H9 (cell line): ENCODE measurements around the gene HFE. TPM values are rescaled to one million over a fixed set of nuclear protein-coding genes. Genes with fewer than 3 reads are reported as not detected.

Experiments used
- DNase-seq: peaks from one replicate; pipeline ENCODE4 v3.0.0-alpha.2; 2017
- H2AFZ ChIP-seq: one replicate; pipeline ENCODE4 v1.6.1; 2013; ENCODE audit warnings: mild to moderate bottlenecking, low read length, control low read depth, moderate library complexity
- H2AK5ac ChIP-seq: 2 replicates; pipeline ENCODE4 v1.6.1; 2013; ENCODE audit warnings: low read length, control low read depth, mixed read lengths; ENCODE audit not compliant: insufficient read length
- H2BK120ac ChIP-seq: one replicate; pipeline ENCODE4 v1.6.1; 2013; ENCODE audit warnings: low read depth, mild to moderate bottlenecking, low read length, control low read depth, inconsistent platforms; ENCODE audit not compliant: poor library complexity, severe bottlenecking
- H2BK12ac ChIP-seq: 2 replicates; pipeline ENCODE4 v1.6.1; 2013; ENCODE audit warnings: low read length, control low read depth, mixed read lengths, low read depth; ENCODE audit not compliant: insufficient read length
- H2BK15ac ChIP-seq: 2 replicates; pipeline ENCODE4 v1.6.1; 2013; ENCODE audit warnings: low read depth, low read length, control low read depth
- H2BK20ac ChIP-seq: one replicate; pipeline ENCODE4 v1.6.1; 2013; ENCODE audit warnings: low read depth, mild to moderate bottlenecking, low read length, control low read depth, inconsistent platforms; ENCODE audit not compliant: poor library complexity, severe bottlenecking
- H2BK5ac ChIP-seq: 2 replicates; pipeline ENCODE4 v1.6.1; 2013; ENCODE audit warnings: low read length, control low read depth, mixed read lengths; ENCODE audit not compliant: insufficient read length
- H3K14ac ChIP-seq: 2 replicates; pipeline ENCODE4 v1.6.1; 2013; ENCODE audit warnings: low read length, control low read depth; ENCODE audit not compliant: insufficient read depth
- H3K18ac ChIP-seq: 2 replicates; pipeline ENCODE4 v1.6.1; 2013; ENCODE audit warnings: low read depth, mild to moderate bottlenecking, mixed read lengths, low read length, control low read depth; ENCODE audit not compliant: insufficient read length
- H3K23ac ChIP-seq: 2 replicates; pipeline ENCODE4 v1.6.1; 2013; ENCODE audit warnings: low read length, control low read depth, mixed read lengths, low read depth; ENCODE audit not compliant: insufficient read length
- H3K23me2 ChIP-seq: 2 replicates; pipeline ENCODE4 v1.6.1; 2013; ENCODE audit warnings: low read depth, mild to moderate bottlenecking, mixed read lengths, low read length, control low read depth; ENCODE audit not compliant: insufficient read length, poor library complexity, severe bottlenecking
- H3K27ac ChIP-seq: 2 replicates; pipeline ENCODE4 v1.5.1; 2013; ENCODE audit warnings: low read length, control low read depth, mixed read lengths, low read depth; ENCODE audit not compliant: insufficient read length
- H3K27me3 ChIP-seq: 2 replicates; pipeline ENCODE4 v1.6.1; 2013; ENCODE audit warnings: low read length, control low read depth, inconsistent platforms; ENCODE audit not compliant: insufficient read depth
- H3K4ac ChIP-seq: 2 replicates; pipeline ENCODE4 v1.6.1; 2013; ENCODE audit warnings: low read depth, mild to moderate bottlenecking, control low read depth, inconsistent platforms, low read length, moderate library complexity
- H3K4me1 ChIP-seq: 2 replicates; pipeline ENCODE4 v1.6.1; 2013; ENCODE audit warnings: low read length, control low read depth, inconsistent platforms; ENCODE audit not compliant: insufficient read depth
- H3K4me2 ChIP-seq: 2 replicates; pipeline ENCODE4 v1.6.1; 2013; ENCODE audit warnings: low read length, control low read depth, mixed read lengths; ENCODE audit not compliant: insufficient read length, insufficient read depth
- H3K56ac ChIP-seq: 2 replicates; pipeline ENCODE4 v1.6.1; 2013; ENCODE audit warnings: low read depth, mild to moderate bottlenecking, mixed read lengths, low read length, control low read depth; ENCODE audit not compliant: insufficient read length
- H3K79me1 ChIP-seq: 2 replicates; pipeline ENCODE4 v1.6.1; 2013; ENCODE audit warnings: low read depth, mild to moderate bottlenecking, moderate library complexity, low read length, control low read depth, inconsistent platforms; ENCODE audit not compliant: insufficient read depth, poor library complexity, severe bottlenecking
- H3K79me2 ChIP-seq: 2 replicates; pipeline ENCODE4 v1.6.1; 2013; ENCODE audit warnings: low read length, control low read depth, inconsistent platforms; ENCODE audit not compliant: insufficient read depth
- H3K9ac ChIP-seq: 2 replicates; pipeline ENCODE4 v1.6.1; 2013; ENCODE audit warnings: low read length, control low read depth, mixed read lengths; ENCODE audit not compliant: insufficient read length; ENCODE audit errors: extremely low read depth
- H3K9me3 ChIP-seq: one replicate; pipeline ENCODE4 v1.6.1; 2013; ENCODE audit warnings: low read depth, low read length, inconsistent platforms; ENCODE audit not compliant: control insufficient read depth
- H3T11ph ChIP-seq: one replicate; pipeline ENCODE4 v1.6.1; 2013; ENCODE audit warnings: mild to moderate bottlenecking, low read length, control low read depth, inconsistent platforms
- H4K20me1 ChIP-seq: one replicate; pipeline ENCODE4 v1.6.1; 2013; ENCODE audit not compliant: control insufficient read depth, insufficient read length, insufficient read depth
- H4K5ac ChIP-seq: 2 replicates; pipeline ENCODE4 v1.6.1; 2013; ENCODE audit warnings: low read depth, mild to moderate bottlenecking, mixed read lengths, low read length, control low read depth; ENCODE audit not compliant: insufficient read length
- H4K8ac ChIP-seq: replicated peaks from 2 replicates; pipeline ENCODE4 v1.6.1; 2013; ENCODE audit warnings: low read length, control low read depth, mixed read lengths, low read depth; ENCODE audit not compliant: insufficient read length
- H4K91ac ChIP-seq: 2 replicates; pipeline ENCODE4 v1.6.1; 2013; ENCODE audit warnings: low read depth, mild to moderate bottlenecking, moderate library complexity, mixed read lengths, low read length, control low read depth; ENCODE audit not compliant: insufficient read length
- H3K27ac Mint-ChIP-seq, 3 experiments: 2 replicates in 2 of 3; 3 replicates in 1 of 3; pipeline ENCODE4 v1.8.0; 2020 to 2021; ENCODE audit warnings: mixed read lengths in 3 of 3, mild to moderate bottlenecking in 1 of 3, moderate library complexity in 1 of 3
- H3K27me3 Mint-ChIP-seq: 2 replicates; pipeline ENCODE4 v1.8.0; 2021; ENCODE audit warnings: low read depth, mild to moderate bottlenecking, moderate library complexity, mixed read lengths
- H3K36me3 Mint-ChIP-seq, 3 experiments: 2 replicates in 2 of 3; 3 replicates in 1 of 3; pipeline ENCODE4 v1.8.0; 2020 to 2021; ENCODE audit warnings: low read depth in 3 of 3, mixed read lengths in 3 of 3; ENCODE audit not compliant: insufficient read depth in 1 of 3
- H3K4me1 Mint-ChIP-seq, 2 experiments: 2 replicates each; pipeline ENCODE4 v1.8.0; 2020; ENCODE audit warnings: mixed read lengths in 2 of 2
- H3K4me3 Mint-ChIP-seq, 2 experiments: 2 replicates in 1 of 2; 3 replicates in 1 of 2; pipeline ENCODE4 v1.8.0; 2020 to 2021; ENCODE audit warnings: mild to moderate bottlenecking in 2 of 2, mixed read lengths in 2 of 2, moderate library complexity in 1 of 2
- H3K9me3 Mint-ChIP-seq, 2 experiments: 2 replicates in 1 of 2; 3 replicates in 1 of 2; pipeline ENCODE4 v1.8.0; 2020; ENCODE audit warnings: mild to moderate bottlenecking in 2 of 2, mixed read lengths in 2 of 2, moderate library complexity in 1 of 2
- CTCF ChIP-seq: fragments of 200-600 bp; sonication (generic); conservative IDR thresholded peaks from 3 replicates; pipeline ENCODE4 v1.8.0; 2021; ENCODE audit warnings: antibody characterized with exemption, mild to moderate bottlenecking
- WGBS: extraction: QIAGEN DNeasy Blood & Tissue Kit; methylation state at CpG from one replicate; pipeline ENCODE4 v1.1.7; 2013; ENCODE audit warnings: missing lambda C conversion rate, low lambda C conversion rate, mixed read lengths; ENCODE audit not compliant: insufficient read length; ENCODE audit errors: extremely low coverage; 5-methylcytosine and 5-hydroxymethylcytosine counted together
- total RNA-seq: library from RNA; stranded (reverse); gene quantifications from 2 replicates; pipeline ENCODE4 v1.2.1, GENCODE V29; 2021

HFE gene
- total RNA-seq, 1 experiment from 2014 or later = 0.98 TPM

GRCh38 chr6:26123675-26123946 lies 36.4 kb downstream of the HFE start:
- no peak for DNase-seq

More at GRCh38 chr6:26123675-26123946, 36.4 kb downstream of the HFE start:
- H3K14ac ChIP-seq = peak overlapping the region; percentile 81; the same call in 1 of the 2 replicates
- H3K9me3 ChIP-seq = no peaks in the 10 kb centered on the region
- H2BK5ac ChIP-seq = no peak overlapping the region
- no peak overlapping the region for H2AK5ac ChIP-seq
- H2BK20ac ChIP-seq = no peak overlapping the region
- H3K23ac ChIP-seq = no peak overlapping the region
- H3K27ac ChIP-seq = peak overlapping the region; percentile 92
- no peak overlapping the region for H2BK12ac ChIP-seq
- no peak overlapping the region for H3T11ph ChIP-seq
- Mint-ChIP-seq H3K9me3 (peaks cover 3 to 7% of the 10 kb centered on the region in 2 experiments), H3K4me3 (peak overlapping the region; percentile 99 to 100), H3K36me3 (peaks cover 4 to 15% (median 8%) of the 10 kb centered on the region in 3 experiments), H3K27me3 (peaks cover 8% of the 10 kb centered on the region; the same call in 1 of the 2 replicates), H3K27ac (peak overlapping the region; percentile 99 to 100 (median 100)), H3K4me1 (peaks cover 29 to 35% of the 10 kb centered on the region in 2 experiments)
- H3K4me2 ChIP-seq = peak overlapping the region; percentile 77
- no peaks in the 10 kb centered on the region for H3K4me1 ChIP-seq
- peaks cover 9% of the 10 kb centered on the region for H3K23me2 ChIP-seq
- no peak overlapping the region for H3K4ac ChIP-seq
- H2BK120ac ChIP-seq = no peak overlapping the region
- peaks cover 6% of the 10 kb centered on the region; the same call in 1 of the 2 replicates for H3K79me2 ChIP-seq
- no peaks in the 10 kb centered on the region for H3K27me3 ChIP-seq
- H3K9ac ChIP-seq = peak overlapping the region; percentile 93
- H4K8ac ChIP-seq = no peak overlapping the region
- no CpG with 5 or more reads among the region's 16 CpGs for WGBS
- H4K20me1 ChIP-seq = no peaks in the 10 kb centered on the region
- H3K18ac ChIP-seq = peak overlapping the region; percentile 82
- TF ChIP-seq CTCF = no peak
- H2AFZ ChIP-seq = no peak overlapping the region
- H4K91ac ChIP-seq = no peak overlapping the region
- H2BK15ac ChIP-seq = no peak overlapping the region
- H4K5ac ChIP-seq = peak overlapping the region; percentile 8
- no peaks in the 10 kb centered on the region for H3K79me1 ChIP-seq
- no peak overlapping the region for H3K56ac ChIP-seq
